ENCODE measurements around the gene MAEL. TPM values are rescaled to one million over a fixed set of nuclear protein-coding genes. Genes with fewer than 3 reads are reported as not detected.

Gene MAEL
- polyA plus RNA-seq, 1 experiment = not detected

GRCh38 chr1:167033646-167034045 lies 44.6 kb downstream of the MAEL start:
- no peak overlapping the region for H3K27ac ChIP-seq (ENCODE audit: low read depth, low read length)
- DNase-seq (ENCODE audit: low read depth, low spot score) = no peak
- H3K4me3 ChIP-seq (ENCODE audit: low read depth, low read length) = no peak overlapping the region
- CTCF ChIA-PET = interaction anchor here (0.6 to 0.7 kb wide), 2 partner anchors 415 to 1716 kb away, joined by 3 to 4 read pairs; no protein-coding TSS in a partner anchor
- TF ChIP-seq CTCF (IDR thresholded peaks at IDR 0.05; ENCODE audit: low read depth, low read length) = no peak
- H3K9me3 ChIP-seq (ENCODE audit: control insufficient read depth, insufficient read depth, low read length) = no peaks in the 10 kb centered on the region
- POLR2A ChIA-PET = no interaction called here
- no peaks in the 10 kb centered on the region for H3K27me3 ChIP-seq (ENCODE audit: control insufficient read depth, insufficient read depth, low read length)

GRCh38 chr1:167043752-167044488 lies 54.8 kb downstream of the MAEL start:
- no peak for DNase-seq (ENCODE audit: low read depth, low spot score)
- Histone ChIP-seq H3K9me3 (ENCODE audit: control insufficient read depth, insufficient read depth, low read length) (no peaks in the 10 kb centered on the region), H3K27me3 (ENCODE audit: control insufficient read depth, insufficient read depth, low read length) (peaks cover 7% of the 10 kb centered on the region), H3K4me3 (ENCODE audit: low read depth, low read length) (no peak overlapping the region), H3K27ac (ENCODE audit: low read depth, low read length) (no peak overlapping the region)
- no peak for TF ChIP-seq CTCF (IDR thresholded peaks at IDR 0.05; ENCODE audit: low read depth, low read length)
- CTCF ChIA-PET = interaction anchor here (0.6 kb wide), 1 partner anchor 17 kb away, joined by 3 read pairs; no protein-coding TSS in a partner anchor
- POLR2A ChIA-PET = no interaction called here

- Histone ChIP-seq H3K9me3 (ENCODE audit: control insufficient read depth, insufficient read depth, low read length) (no peaks in the 10 kb centered on the region), H3K27ac (ENCODE audit: low read depth, low read length) (no peak overlapping the region), H3K4me3 (ENCODE audit: low read depth, low read length) (no peak overlapping the region), H3K27me3 (ENCODE audit: control insufficient read depth, insufficient read depth, low read length) (no peaks in the 10 kb centered on the region)
- CTCF ChIA-PET = no interaction called here
- no peak for DNase-seq (ENCODE audit: low read depth, low spot score)
- no peak for TF ChIP-seq CTCF (IDR thresholded peaks at IDR 0.05; ENCODE audit: low read depth, low read length)
- POLR2A ChIA-PET = no interaction called here
Measured at GRCh38 chr1:167051907-167052306, 62.8 kb downstream of the MAEL start.

- TF ChIP-seq CTCF (IDR thresholded peaks at IDR 0.05; ENCODE audit: low read depth, low read length) = peak; percentile 46
- CTCF ChIA-PET = no interaction called here
- no peak for DNase-seq (ENCODE audit: low read depth, low spot score)
Measured at GRCh38 chr1:167052389-167052788, 63.3 kb downstream of the MAEL start.

GRCh38 chr1:167054531-167054930 lies 65.5 kb downstream of the MAEL start:
- no peak for TF ChIP-seq CTCF (IDR thresholded peaks at IDR 0.05; ENCODE audit: low read depth, low read length)
- Histone ChIP-seq H3K27me3 (ENCODE audit: control insufficient read depth, insufficient read depth, low read length) (no peaks in the 10 kb centered on the region), H3K27ac (ENCODE audit: low read depth, low read length) (no peak overlapping the region), H3K9me3 (ENCODE audit: control insufficient read depth, insufficient read depth, low read length) (no peaks in the 10 kb centered on the region), H3K4me3 (ENCODE audit: low read depth, low read length) (no peak overlapping the region)
- no peak for DNase-seq (ENCODE audit: low read depth, low spot score)
- ChIA-PET POLR2A (no interaction called here), CTCF (no interaction called here)

More at GRCh38 chr1:167052389-167052788, 63.3 kb downstream of the MAEL start:
- POLR2A ChIA-PET = no interaction called here
- Histone ChIP-seq H3K4me3 (ENCODE audit: low read depth, low read length) (no peak overlapping the region), H3K9me3 (ENCODE audit: control insufficient read depth, insufficient read depth, low read length) (no peaks in the 10 kb centered on the region), H3K27me3 (ENCODE audit: control insufficient read depth, insufficient read depth, low read length) (no peaks in the 10 kb centered on the region), H3K27ac (ENCODE audit: low read depth, low read length) (no peak overlapping the region)
